GM12878 (cell line): ENCODE results near the gene MBD3.

Source experiments
- CTCF ChIP-seq, 3 experiments: IDR thresholded peaks in 2 of 3; conservative IDR thresholded peaks in 1 of 3; 2 replicates each; pipeline ENCODE4 v1.5.1; 2011; ENCODE audit warnings: low read depth in 3 of 3, low read length in 3 of 3, mild to moderate bottlenecking in 3 of 3, control low read depth in 2 of 3, moderate library complexity in 2 of 3, inconsistent platforms in 1 of 3, mixed read lengths in 1 of 3; ENCODE audit not compliant: control insufficient read depth in 2 of 3, insufficient read depth in 1 of 3; ENCODE audit errors: extremely low read depth in 1 of 3
- MAX ChIP-seq: IDR thresholded peaks from 2 replicates; pipeline ENCODE4 v1.6.1; 2012; ENCODE audit warnings: low read depth, low read length, improper control_type of control experiment
- SP1 ChIP-seq: IDR thresholded peaks from one replicate; pipeline ENCODE4 v1.6.1; 2011; ENCODE audit warnings: low read depth, low read length
- ZNF24 ChIP-seq: fragments of 450-650 bp; IDR thresholded peaks from 2 replicates; pipeline ENCODE4 v1.6.1; 2017; ENCODE audit warnings: antibody characterized with exemption, mild to moderate bottlenecking

- TF ChIP-seq SP1 (no peak), MAX (no peak), ZNF24 (no peak), CTCF (IDR thresholded peaks at IDR 0.05 in 2 of 3, conservative IDR thresholded peaks at IDR 0.05 in 1 of 3; ENCODE audit: control insufficient read depth in 2 of 3, extremely low read depth in 1 of 3, insufficient read depth in 1 of 3, low read depth in 3 of 3, low read length in 3 of 3) (no peak)
Measured at GRCh38 chr19:1534972-1535371, 57.7 kb downstream of the MBD3 start.
